HG03521 (cell line): ENCODE data around the gene MYH7.

Source experiments
- ATAC-seq: cut with Tn5 transposase; IDR thresholded peaks from one replicate; pipeline ENCODE4 v1.9.1; 2021; ENCODE audit warnings: mild to moderate bottlenecking, moderate library complexity; ENCODE audit not compliant: unreplicated experiment

MYH7 gene

DNA sequence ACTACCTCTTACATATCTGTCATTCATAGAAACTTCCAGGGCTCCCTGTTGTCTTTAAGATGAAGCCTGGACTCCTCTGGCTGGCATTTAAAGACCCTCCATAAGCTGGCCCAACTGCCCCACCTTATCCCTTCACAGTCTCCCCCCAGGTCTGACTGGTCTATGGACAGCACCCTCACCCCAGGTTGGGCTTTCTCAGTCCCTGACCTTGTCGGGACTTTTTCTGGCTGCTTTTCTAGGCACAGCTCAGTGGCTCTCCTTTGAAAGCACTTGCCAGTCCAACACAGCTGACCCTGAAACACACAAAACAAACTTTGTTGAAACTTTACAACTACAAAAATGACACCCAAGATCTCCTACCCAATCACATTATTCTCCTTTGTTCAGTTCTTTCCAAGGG, 13.9 kb upstream of the MYH7 start:
- no peak for ATAC-seq

- no peak for ATAC-seq
Measured at GRCh38 chr14:23447361-23448350, 12.2 kb upstream of the MYH7 start.

DNA sequence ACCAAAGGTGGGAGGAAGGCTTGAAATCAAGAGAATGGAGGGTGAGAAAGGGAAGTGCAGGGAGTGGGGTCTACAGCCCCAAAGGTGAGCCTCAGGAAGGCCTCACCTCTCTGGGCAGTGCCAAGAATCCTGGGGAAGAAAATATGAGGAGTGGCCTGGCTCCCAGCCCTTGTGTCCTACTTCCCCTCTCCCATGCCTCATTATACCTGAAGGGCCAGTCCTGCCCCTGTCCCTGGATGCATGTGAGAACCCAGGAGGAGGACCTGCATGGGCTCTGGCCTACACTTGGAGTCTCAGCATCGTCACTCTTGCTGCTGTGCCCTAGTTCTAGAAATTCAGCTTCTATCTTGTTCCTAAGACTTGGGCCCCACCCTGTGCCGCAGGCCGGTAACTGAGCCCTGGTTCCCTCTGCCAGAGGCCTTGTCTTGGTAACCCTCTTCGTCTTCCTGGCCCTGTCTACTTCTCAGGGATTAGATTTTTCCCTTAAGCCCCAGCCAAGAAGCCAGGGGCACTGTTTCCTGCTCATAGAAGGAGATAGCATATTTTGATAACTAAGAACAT, 10.9 kb upstream of the MYH7 start:
- no peak for ATAC-seq

DNA sequence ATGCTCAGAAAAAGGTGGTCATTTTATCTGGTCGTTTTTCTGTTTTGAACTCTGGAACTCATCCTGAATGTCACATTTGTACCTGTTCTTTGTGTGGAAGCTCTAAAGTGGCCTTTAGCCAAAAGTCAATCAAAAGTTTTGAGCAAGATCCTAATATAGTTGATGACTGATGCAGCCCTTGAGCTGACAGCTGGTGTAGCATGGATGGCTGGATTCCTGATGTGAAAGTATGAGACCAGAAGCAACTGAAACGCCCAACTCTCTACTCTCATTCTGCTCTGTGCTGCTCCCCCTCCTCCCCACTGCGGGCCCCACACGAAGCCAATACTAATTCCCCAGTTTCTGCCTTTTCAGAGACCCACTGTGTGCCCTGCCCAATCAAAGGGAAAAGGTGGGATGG, 10.3 kb upstream of the MYH7 start:
- ATAC-seq: no peak

- ATAC-seq: no peak
Measured at GRCh38 chr14:23444314-23444713, 8.9 kb upstream of the MYH7 start.

DNA sequence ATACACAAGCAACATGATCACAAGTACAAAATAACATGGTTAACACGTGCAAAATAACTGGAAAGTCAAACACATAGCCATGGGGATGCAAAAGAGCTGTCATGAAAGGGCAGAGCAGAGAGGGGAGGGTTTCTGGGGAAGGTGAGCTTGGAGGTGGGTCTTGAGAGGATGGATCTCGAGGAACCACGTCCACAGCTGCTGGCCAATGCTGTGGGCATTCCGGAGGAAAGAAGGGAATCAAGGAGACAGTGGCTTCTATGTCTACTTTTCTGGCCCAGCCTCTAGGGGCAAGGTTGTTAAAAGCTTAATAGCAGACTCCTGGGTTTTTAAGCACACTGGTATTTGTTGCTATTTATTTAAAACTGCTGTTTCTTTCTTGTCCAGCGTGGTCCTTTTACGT, 8.4 kb upstream of the MYH7 start:
- ATAC-seq: no peak

- ATAC-seq: no peak
Measured at GRCh38 chr14:23443411-23443812, 8.0 kb upstream of the MYH7 start.

GRCh38 chr14:23442721-23443356, 7.4 kb upstream of the MYH7 start:
- ATAC-seq: no peak

DNA sequence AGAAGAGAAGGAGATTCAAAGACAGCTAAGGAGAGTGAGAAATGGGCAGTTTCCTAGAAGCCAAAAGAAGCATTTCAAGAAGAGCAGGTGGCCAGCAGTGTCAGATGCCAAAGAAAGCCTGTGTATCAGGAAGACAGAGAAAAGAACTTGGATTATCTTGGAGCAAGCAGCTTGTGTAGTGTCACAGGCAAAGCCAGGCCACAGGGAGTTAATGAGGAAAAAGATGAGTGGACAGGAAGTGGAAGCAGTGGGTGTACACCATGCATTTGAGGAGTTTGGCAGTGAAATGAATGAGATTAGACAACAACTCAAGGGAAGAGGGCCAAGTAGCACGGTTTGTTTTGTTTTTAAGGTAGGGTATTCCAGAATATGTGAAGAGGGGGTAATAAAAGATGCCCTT, 5.6 kb upstream of the MYH7 start:
- no peak for ATAC-seq

- ATAC-seq: no peak
Measured at GRCh38 chr14:23439107-23439835, 3.8 kb upstream of the MYH7 start.

DNA sequence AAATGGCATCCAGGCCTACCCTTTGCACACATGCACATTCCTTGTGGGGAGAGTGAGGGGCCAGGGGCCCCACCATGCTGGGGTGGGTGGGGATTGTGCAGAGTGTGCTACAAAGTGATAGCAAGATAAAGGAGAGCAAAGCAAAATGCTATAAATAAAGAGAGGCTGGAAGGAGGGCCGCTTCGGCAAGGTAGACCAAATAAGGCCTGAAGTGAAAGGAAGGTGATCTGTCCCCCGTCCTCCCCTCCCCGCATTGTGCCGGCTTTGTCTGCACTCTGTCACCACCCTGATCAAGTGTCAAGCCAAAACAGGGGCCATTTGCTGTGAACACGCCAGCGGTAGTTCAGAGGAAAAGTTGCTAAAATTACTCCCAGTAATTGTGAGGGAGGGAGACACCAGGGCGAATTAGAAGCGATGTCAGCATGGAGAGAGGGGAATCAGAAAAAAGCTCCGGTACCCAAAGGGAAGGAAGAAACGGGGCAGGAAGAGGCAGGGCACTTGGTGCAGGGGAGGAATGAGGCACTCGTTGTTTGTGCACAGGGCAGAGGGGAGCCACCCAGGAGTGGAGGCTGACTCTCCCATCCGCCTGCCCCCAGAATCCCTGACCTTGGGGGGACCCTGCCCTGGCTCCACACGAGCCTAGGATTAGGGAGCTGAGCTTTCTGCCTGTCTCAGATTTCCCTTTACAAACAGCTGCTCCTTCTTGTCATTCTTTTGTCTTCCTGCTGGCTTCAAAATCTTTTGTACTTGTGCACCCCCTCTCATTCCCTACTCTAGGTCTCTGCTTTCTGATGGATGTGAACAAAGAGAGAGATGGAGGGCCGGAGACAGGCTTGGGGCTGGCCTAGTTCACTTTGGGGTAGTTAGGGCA, 2.9 kb upstream of the MYH7 start:
- ATAC-seq: no peak

DNA sequence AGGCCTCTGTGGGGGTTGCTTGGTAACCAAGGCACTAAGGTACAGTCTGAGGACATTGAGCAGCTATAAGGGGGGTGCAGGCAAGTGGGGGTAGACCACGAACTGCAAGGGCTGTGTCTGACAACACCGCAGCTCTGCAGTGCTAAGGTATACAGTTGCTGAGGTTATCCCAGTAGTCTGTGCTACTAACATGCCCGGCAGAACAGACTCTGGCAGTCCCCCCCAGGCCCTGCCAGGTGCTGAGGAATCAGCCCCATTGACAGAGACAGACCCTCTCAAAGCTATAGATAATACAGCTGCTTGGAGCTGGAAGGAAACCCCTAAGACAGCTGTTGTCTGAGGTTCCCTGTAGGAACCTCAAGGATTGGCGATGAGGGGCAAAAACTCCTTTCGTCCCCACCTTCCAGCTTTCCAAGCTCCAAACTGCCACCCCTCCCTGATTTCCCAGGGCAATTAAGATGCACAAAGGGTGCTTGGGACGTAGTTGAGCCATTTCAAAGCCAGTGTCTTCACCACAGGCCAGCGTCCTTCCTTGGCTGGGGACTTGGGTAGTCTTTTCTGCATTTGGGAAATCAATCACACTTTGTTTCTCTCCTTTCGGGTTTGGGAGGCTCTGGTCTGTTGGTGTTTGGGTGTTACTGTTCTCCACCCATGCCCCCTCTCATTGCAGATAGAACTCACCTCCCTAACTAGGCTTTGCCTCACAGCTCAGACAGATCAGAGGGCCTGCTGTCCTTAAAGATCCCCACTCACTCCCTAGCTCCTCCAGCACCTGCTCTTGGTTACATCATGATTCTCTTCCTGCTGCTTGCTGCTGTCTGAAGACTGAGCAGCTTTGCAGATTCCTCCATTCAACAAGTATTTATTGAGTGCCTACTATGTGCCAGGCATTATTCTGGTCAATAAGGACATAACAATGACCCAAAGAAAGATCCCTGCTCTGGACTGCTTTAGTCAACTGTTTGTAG, 2.0 kb upstream of the MYH7 start:
- no peak for ATAC-seq

- ATAC-seq: no peak
Measured at GRCh38 chr14:23436327-23437132, 1.1 kb upstream of the MYH7 start.

DNA sequence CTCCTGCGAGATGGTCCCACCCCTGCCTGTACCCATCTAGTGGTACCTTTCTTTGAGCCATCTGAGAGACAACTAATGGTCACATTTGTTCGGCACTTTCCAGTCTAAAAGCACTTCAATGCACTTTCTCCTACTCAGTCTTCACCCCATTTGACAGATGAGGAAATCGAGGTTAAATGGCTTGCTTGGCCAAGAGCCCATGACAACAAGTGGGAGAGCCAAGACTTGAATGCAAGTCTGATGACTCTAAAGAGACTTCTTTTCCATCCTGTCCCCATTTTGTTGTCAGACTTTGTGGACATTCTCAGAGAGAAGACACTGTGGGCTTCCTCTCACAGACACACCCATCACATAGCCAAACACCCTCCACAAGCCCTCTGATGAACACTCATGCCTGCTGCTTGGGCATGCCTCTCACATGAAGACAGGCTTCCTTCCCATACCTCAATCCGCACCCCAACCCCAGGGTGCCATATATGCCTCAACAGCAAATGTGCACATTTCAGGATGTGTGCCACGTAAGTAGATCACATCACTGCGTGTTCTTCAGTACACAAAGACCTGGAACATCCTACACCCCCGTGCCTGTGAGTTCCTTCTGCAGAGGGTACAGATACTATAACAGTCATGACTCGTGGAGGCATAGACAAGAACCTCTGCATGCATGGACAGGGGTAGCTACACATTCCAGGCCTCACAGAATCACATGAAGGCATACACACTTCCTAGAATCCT, 805 bp downstream of the MYH7 start:
- ATAC-seq: no peak

DNA sequence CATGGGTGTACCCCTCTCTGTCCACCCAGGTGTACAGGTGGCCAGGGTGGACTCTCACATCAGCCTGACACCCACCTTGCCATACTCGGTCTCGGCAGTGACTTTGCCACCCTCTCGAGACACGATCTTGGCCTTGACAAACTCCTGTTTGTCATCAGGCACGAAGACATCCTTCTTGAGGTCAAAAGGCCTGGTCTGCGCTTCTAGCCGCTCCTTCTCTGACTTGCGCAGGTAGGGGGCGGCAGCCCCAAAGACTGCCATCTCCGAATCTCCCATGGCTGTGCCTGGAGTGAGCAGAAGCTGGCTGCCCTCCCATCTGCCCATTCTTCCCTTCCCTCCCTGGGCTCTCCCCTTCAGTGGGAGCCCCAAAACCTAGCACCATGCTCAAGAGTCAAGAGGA, 2.0 kb downstream of the MYH7 start:
- ATAC-seq: no peak

- ATAC-seq: no peak
Measured at GRCh38 chr14:23432946-23433345, 2.5 kb downstream of the MYH7 start.

DNA sequence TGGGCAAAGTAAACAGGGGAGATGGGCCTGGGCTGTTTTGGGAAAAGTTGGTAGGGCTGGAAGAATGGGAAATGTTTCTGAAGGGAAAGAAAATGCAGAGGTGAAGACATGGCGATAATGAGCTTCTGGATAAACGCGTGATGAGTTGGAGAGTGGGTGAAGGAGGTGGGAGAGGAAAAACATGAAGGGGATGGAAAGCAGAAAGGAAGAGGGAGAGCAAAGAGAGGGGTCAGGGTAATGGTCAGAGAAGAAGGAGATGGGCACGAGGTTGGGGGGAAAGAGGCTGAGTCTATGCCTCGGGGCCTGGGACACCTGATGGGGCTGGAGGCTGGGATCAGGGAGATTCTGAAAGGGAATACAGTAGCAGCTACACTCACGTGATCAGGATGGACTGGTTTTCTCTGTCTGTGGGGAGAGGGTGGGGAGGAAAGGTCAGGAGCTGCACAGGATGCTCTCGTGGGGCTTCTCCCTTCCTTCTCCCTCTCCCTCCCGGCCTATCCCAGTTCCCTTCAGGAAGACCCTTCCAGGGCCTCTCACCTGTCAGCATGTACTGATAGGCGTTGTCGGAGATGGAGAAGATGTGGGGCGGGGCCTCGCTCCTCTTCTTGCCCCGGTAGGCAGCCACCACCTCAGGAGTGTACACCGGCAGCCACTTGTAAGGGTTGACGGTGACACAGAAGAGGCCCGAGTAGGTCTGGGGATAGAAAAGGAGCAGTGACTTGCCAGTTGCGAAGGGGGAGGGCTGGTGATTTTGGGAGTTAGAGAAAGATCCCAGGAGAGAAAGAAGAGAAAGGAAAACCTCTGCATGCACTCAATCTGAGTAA, 3.1 kb downstream of the MYH7 start:
- no peak for ATAC-seq
